ENCODE data around the gene SLAMF7.
A peak's percentile ranks its signal among the peaks of the same experiment; 100 is the strongest.

- TF ChIP-seq CTCF (IDR thresholded peaks at IDR 0.05 in 2 of 3, conservative IDR thresholded peaks at IDR 0.05 in 1 of 3; ENCODE audit: control insufficient read depth in 2 of 3, extremely low read depth in 1 of 3, insufficient read depth in 1 of 3, low read depth in 3 of 3, low read length in 3 of 3) (no peak), TCF12 (IDR thresholded peaks at IDR 0.05; ENCODE audit: low read depth, low read length) (no peak), BCLAF1 (IDR thresholded peaks at IDR 0.05) (no peak), CBFB (IDR thresholded peaks at IDR 0.05; ENCODE audit: low read depth) (0 out of 2 replicates have a peak, but pooled peaks have one; percentile 32), EGR1 (IDR thresholded peaks at IDR 0.05; ENCODE audit: borderline replicate concordance in 1 of 2, low read depth in 2 of 2, low read length in 2 of 2) (no peak)
These were observed 12.9 kb upstream of the SLAMF7 start for GRCh38 chr1:160726114-160726497.

Measured in GM12878 (cell line).